GM12891 (cell line): ENCODE measurements around the gene TRABD2B.

ENCODE experiments used
- POLR2A ChIP-seq: IDR thresholded peaks from 2 replicates; pipeline ENCODE4 v1.6.1; 2011; ENCODE audit warnings: low read depth, low read length, control low read depth
- SPI1 ChIP-seq: IDR thresholded peaks from 2 replicates; pipeline ENCODE4 v1.6.1; 2011; ENCODE audit warnings: low read depth, low read length, control low read depth
- TAF1 ChIP-seq: IDR thresholded peaks from 2 replicates; pipeline ENCODE4 v1.6.1; 2011; ENCODE audit warnings: low read depth, low read length, control low read depth

GRCh38 chr1:47912756-47913155, 84.4 kb downstream of the TRABD2B start:
- no peak for TF ChIP-seq POLR2A
- no peak for TF ChIP-seq SPI1
- no peak for TF ChIP-seq TAF1
